Gastroesophageal sphincter (tissue), 3 donors: ENCODE measurements around the gene PIF1.

Source experiments
- CTCF ChIP-seq, 4 experiments: fragments of 200-600 bp in 2 of 4; fragments of 450-650 bp in 2 of 4; sonication (generic) in 1 of 4; IDR thresholded peaks; one replicate each; pipeline ENCODE4 v1.5.1; 2017 to 2019; ENCODE audit warnings: antibody characterized with exemption in 4 of 4, mild to moderate bottlenecking in 2 of 4, moderate library complexity in 2 of 4
- EP300 ChIP-seq: sonication (generic); formaldehyde crosslinking; IDR thresholded peaks from one replicate; pipeline ENCODE4 v1.6.1; 2017; ENCODE audit warnings: antibody characterized with exemption, mild to moderate bottlenecking
- POLR2A ChIP-seq, 2 donors: fragments of 450-650 bp; IDR thresholded peaks; one replicate each; pipeline ENCODE4 v1.6.1; 2017; ENCODE audit warnings: antibody characterized with exemption in 2 of 2, mild to moderate bottlenecking in 2 of 2, moderate library complexity in 1 of 2
- POLR2AphosphoS5 ChIP-seq: sonication (generic); formaldehyde crosslinking; IDR thresholded peaks from one replicate; pipeline ENCODE4 v1.6.1; 2017; ENCODE audit warnings: antibody characterized with exemption

- no peak for TF ChIP-seq CTCF (IDR thresholded peaks at IDR 0.05)
- no peak for TF ChIP-seq POLR2A (IDR thresholded peaks at IDR 0.05)
- no peak for TF ChIP-seq POLR2AphosphoS5
- TF ChIP-seq EP300: no peak
Observed at GRCh38 chr15:64783796-64784195, 41.7 kb downstream of the PIF1 start.
